Mesenchymal stem cell (in vitro differentiated cells and primary cell): ENCODE results near the gene CMSS1.
A peak's percentile ranks its signal among the peaks of the same experiment; 100 is the strongest.
"Not testable (repeated sequence)": the region's sequence is repeated elsewhere in the genome, so short reads cannot be mapped to it uniquely, and the experiment has no call there.

Experiments used
- DNase-seq: peaks from one replicate; pipeline ENCODE4 v3.0.0-alpha.2; 2013
- H2AFZ ChIP-seq: one replicate; pipeline ENCODE4 v1.6.1; 2013; ENCODE audit warnings: low read depth, mild to moderate bottlenecking, control low read depth, inconsistent platforms, low read length, moderate library complexity
- H2AK5ac ChIP-seq: 2 replicates; pipeline ENCODE4 v1.6.1; 2013; ENCODE audit warnings: low read length, moderate library complexity, mild to moderate bottlenecking, inconsistent platforms; ENCODE audit not compliant: severe bottlenecking
- H2BK120ac ChIP-seq: one replicate; pipeline ENCODE4 v1.6.1; 2013; ENCODE audit warnings: low read depth, mild to moderate bottlenecking, inconsistent platforms, low read length, moderate library complexity
- H2BK12ac ChIP-seq, 2 experiments: one replicate each; pipeline ENCODE4 v1.6.1; 2013; ENCODE audit warnings: inconsistent platforms in 2 of 2, low read length in 2 of 2, mild to moderate bottlenecking in 2 of 2, moderate library complexity in 2 of 2, control low read depth in 1 of 2
- H2BK15ac ChIP-seq: one replicate; pipeline ENCODE4 v1.6.1; 2013; ENCODE audit warnings: mild to moderate bottlenecking, low read depth, inconsistent platforms; ENCODE audit not compliant: poor library complexity, severe bottlenecking
- H2BK5ac ChIP-seq: 2 replicates; pipeline ENCODE4 v1.6.1; 2013; ENCODE audit warnings: low read depth, mild to moderate bottlenecking, low read length, control low read depth, inconsistent platforms; ENCODE audit not compliant: poor library complexity, severe bottlenecking
- H3K14ac ChIP-seq, 2 experiments: one replicate each; pipeline ENCODE4 v1.6.1; 2013; ENCODE audit warnings: inconsistent platforms in 2 of 2, low read length in 2 of 2, control low read depth in 1 of 2, mild to moderate bottlenecking in 1 of 2, moderate library complexity in 1 of 2
- H3K18ac ChIP-seq, 2 experiments: one replicate each; pipeline ENCODE4 v1.6.1; 2013; ENCODE audit warnings: inconsistent platforms in 2 of 2, low read length in 2 of 2, control low read depth in 1 of 2, low read depth in 1 of 2, mild to moderate bottlenecking in 1 of 2
- H3K23ac ChIP-seq, 2 experiments: one replicate each; pipeline ENCODE4 v1.6.1; 2013; ENCODE audit warnings: inconsistent platforms in 2 of 2, low read length in 2 of 2, mild to moderate bottlenecking in 2 of 2, moderate library complexity in 2 of 2, control low read depth in 1 of 2
- H3K27ac ChIP-seq: 2 replicates; pipeline ENCODE4 v1.5.1; 2013; ENCODE audit warnings: mild to moderate bottlenecking, moderate library complexity, low read length, control low read depth, inconsistent platforms; ENCODE audit not compliant: poor library complexity, severe bottlenecking
- H3K27me3 ChIP-seq, 2 experiments: 2 replicates each; pipeline versions ENCODE4 v1.6.1 to v1.7.0; 2013; ENCODE audit warnings: low read length in 2 of 2, mild to moderate bottlenecking in 2 of 2, moderate library complexity in 2 of 2, control low read depth in 1 of 2, inconsistent platforms in 1 of 2; ENCODE audit not compliant: control insufficient read depth in 1 of 2, insufficient read depth in 1 of 2
- H3K36me3 ChIP-seq, 2 experiments: 2 replicates each; pipeline versions ENCODE4 v1.6.1 to v1.7.0; 2013; ENCODE audit warnings: low read length in 2 of 2, control low read depth in 1 of 2, inconsistent platforms in 1 of 2, low read depth in 1 of 2, mild to moderate bottlenecking in 1 of 2; ENCODE audit not compliant: insufficient read depth in 2 of 2, control insufficient read depth in 1 of 2
- H3K4ac ChIP-seq, 2 experiments: one replicate each; pipeline ENCODE4 v1.6.1; 2013; ENCODE audit warnings: inconsistent platforms in 2 of 2, low read length in 2 of 2, mild to moderate bottlenecking in 2 of 2, moderate library complexity in 2 of 2, control low read depth in 1 of 2, low read depth in 1 of 2
- H3K4me1 ChIP-seq: 2 replicates; pipeline ENCODE4 v1.6.1; 2013; ENCODE audit warnings: low read depth, low read length, control low read depth; ENCODE audit not compliant: control insufficient read depth, insufficient read depth
- H3K4me2 ChIP-seq: 2 replicates; pipeline ENCODE4 v1.6.1; 2013; ENCODE audit warnings: low read length, mild to moderate bottlenecking, inconsistent platforms; ENCODE audit not compliant: poor library complexity, severe bottlenecking
- H3K4me3 ChIP-seq, 2 experiments: 2 replicates each; pipeline versions ENCODE4 v1.5.1 to v1.7.0; 2013; ENCODE audit warnings: low read length in 2 of 2, mild to moderate bottlenecking in 2 of 2, control low read depth in 1 of 2, low read depth in 1 of 2; ENCODE audit not compliant: insufficient read depth in 1 of 2
- H3K79me1 ChIP-seq: replicated peaks from 2 replicates; pipeline ENCODE4 v1.6.1; 2013; ENCODE audit warnings: mild to moderate bottlenecking, control low read depth, low read length, inconsistent platforms; ENCODE audit not compliant: poor library complexity, severe bottlenecking
- H3K9ac ChIP-seq: 2 replicates; pipeline ENCODE4 v1.7.0; 2013; ENCODE audit warnings: mild to moderate bottlenecking, low read length, moderate library complexity
- H3K9me3 ChIP-seq: 2 replicates; pipeline ENCODE4 v1.7.0; 2013; ENCODE audit warnings: mild to moderate bottlenecking, low read length; ENCODE audit not compliant: control insufficient read depth
- H4K8ac ChIP-seq: one replicate; pipeline ENCODE4 v1.6.1; 2013; ENCODE audit warnings: inconsistent platforms, mild to moderate bottlenecking, low read length, moderate library complexity
- H4K91ac ChIP-seq: one replicate; pipeline ENCODE4 v1.6.1; 2013; ENCODE audit warnings: mild to moderate bottlenecking, low read length, inconsistent platforms
- WGBS: methylation state at CpG from one replicate; pipeline ENCODE4 v1.1.7; 2013; ENCODE audit warnings: mixed read lengths; 5-methylcytosine and 5-hydroxymethylcytosine counted together

The CMSS1 gene

DNA sequence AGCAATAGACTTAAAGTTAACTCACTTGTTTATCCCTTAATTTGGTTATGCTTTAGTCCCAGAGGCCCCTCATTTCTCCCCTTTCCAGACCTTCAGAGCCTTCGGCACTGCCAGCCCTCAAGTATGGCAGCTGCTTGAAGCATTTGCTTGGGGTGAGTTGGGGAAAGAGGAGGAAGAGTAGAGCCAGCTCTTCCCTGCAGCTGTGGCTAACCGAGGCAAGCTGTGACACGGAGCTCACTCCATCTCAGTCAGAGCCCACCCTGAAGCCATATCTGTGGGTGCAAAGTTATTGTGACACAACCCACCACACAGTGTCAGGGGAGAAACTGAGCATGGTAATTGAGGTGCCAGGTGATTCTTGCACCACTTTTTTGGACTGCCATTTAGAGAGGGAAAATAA lies 230.6 kb downstream of the CMSS1 start:
- H2BK120ac ChIP-seq, result peak overlapping the region; percentile 2
- WGBS, result 100% methylated on average over 3 of the region's 3 CpGs

DNA sequence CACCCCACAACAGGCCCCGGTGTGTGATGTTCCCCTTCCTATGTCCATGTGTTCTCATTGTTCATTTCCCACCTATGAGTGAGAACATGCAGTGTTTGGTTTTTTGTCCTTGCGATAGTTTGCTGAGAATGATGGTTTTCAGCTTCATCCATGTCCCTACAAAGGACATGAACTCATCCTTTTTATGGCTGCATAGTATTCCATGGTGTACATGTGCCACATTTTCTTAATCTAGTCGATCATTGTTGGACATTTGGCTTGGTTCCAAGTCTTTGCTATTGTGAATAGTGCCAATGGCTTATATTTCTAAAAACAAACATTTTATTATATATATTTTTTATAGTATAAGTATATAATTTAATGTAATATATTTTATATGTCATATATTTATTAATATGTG lies 233.9 kb downstream of the CMSS1 start:
- H3K4ac ChIP-seq, H4K91ac ChIP-seq, H3K27me3 ChIP-seq, H3K14ac ChIP-seq, H2AFZ ChIP-seq, H3K9me3 ChIP-seq, H3K79me1 ChIP-seq, H2BK120ac ChIP-seq, H3K36me3 ChIP-seq, H3K4me3 ChIP-seq, H4K8ac ChIP-seq, H3K18ac ChIP-seq, H3K4me1 ChIP-seq, H2BK15ac ChIP-seq, H2AK5ac ChIP-seq, H3K9ac ChIP-seq, H3K23ac ChIP-seq, H2BK5ac ChIP-seq, H2BK12ac ChIP-seq, DNase-seq, H3K4me2 ChIP-seq, H3K27ac ChIP-seq: not testable (repeated sequence)
- WGBS, result 100% methylated on average over 1 of the region's 3 CpGs

More for the DNA sequence above, 230.6 kb downstream of the CMSS1 start:
- Histone ChIP-seq H2BK15ac (no peak overlapping the region), H3K79me1 (peaks cover 4% of the 10 kb centered on the region), H3K4ac (peak overlapping the region; percentile 80 to 96), H3K36me3 (no peaks in the 10 kb centered on the region), H2BK12ac (peak overlapping the region; percentile 90 to 99), H3K27me3 (no peaks in the 10 kb centered on the region), H4K8ac (peak overlapping the region; percentile 10), H3K4me3 (no peak overlapping the region), H3K9ac (no peak overlapping the region), H4K91ac (peak overlapping the region; percentile 95), H2AFZ (no peak overlapping the region), H3K23ac (no peak overlapping the region), H3K18ac (peak overlapping the region; percentile 71 to 95), H3K27ac (peak overlapping the region; percentile 96), H2AK5ac (peak overlapping the region; percentile 100), H3K4me2 (no peak overlapping the region), H3K4me1 (peaks cover 7% of the 10 kb centered on the region), H3K14ac (peak overlapping the region in 1 of 2 experiments; percentile 73), H2BK5ac (peak overlapping the region; percentile 99), H3K9me3 (no peaks in the 10 kb centered on the region)
- no peak for DNase-seq

DNA sequence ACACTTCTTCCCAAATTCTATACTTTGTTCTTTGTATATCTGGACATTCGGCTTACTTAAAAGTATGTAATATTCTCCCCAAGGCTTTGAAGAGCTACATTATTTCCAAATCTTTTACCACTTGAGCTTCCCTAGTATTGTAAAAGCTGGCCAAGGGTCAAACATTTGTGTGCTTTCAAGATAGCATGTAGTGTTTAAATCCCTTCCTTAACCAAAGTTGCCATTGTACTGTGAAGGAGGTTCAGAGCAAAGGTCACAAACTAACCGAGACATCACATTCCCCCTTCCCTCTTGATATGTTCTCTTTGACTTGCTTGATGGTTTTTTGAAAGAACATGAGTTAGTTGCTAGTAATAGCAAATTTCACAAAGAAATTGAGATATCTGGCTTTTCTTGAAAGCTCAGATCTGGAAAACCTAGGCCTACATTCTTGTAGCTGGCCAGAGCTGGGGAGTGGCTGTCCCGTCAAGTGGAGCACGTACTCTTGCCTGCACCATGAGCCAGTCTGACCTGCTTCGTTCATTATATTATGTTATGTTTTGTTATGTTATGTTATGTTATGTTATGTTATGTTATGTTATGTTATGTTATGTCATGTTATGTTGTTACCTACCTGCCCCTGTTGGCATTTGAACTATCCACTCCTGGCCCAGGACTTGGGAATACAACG lies 236.4 kb downstream of the CMSS1 start:
- Histone ChIP-seq H4K91ac (no peak overlapping the region), H2AK5ac (no peak overlapping the region), H3K4me3 (no peak overlapping the region), H3K14ac (no peak overlapping the region), H3K4me1 (no peaks in the 10 kb centered on the region), H2BK120ac (no peak overlapping the region), H3K27ac (no peak overlapping the region), H2BK15ac (no peak overlapping the region), H3K27me3 (no peaks in the 10 kb centered on the region), H3K9me3 (no peaks in the 10 kb centered on the region), H3K4ac (no peak overlapping the region), H3K4me2 (no peak overlapping the region), H2BK5ac (no peak overlapping the region), H2BK12ac (peak overlapping the region in 1 of 2 experiments; percentile 59), H2AFZ (no peak overlapping the region), H3K36me3 (no peaks in the 10 kb centered on the region), H4K8ac (no peak overlapping the region), H3K18ac (no peak overlapping the region), H3K23ac (no peak overlapping the region), H3K79me1 (no peaks in the 10 kb centered on the region), H3K9ac (no peak overlapping the region)
- 93% methylated on average over 5 of the region's 6 CpGs for WGBS
- DNase-seq, result no peak

DNA sequence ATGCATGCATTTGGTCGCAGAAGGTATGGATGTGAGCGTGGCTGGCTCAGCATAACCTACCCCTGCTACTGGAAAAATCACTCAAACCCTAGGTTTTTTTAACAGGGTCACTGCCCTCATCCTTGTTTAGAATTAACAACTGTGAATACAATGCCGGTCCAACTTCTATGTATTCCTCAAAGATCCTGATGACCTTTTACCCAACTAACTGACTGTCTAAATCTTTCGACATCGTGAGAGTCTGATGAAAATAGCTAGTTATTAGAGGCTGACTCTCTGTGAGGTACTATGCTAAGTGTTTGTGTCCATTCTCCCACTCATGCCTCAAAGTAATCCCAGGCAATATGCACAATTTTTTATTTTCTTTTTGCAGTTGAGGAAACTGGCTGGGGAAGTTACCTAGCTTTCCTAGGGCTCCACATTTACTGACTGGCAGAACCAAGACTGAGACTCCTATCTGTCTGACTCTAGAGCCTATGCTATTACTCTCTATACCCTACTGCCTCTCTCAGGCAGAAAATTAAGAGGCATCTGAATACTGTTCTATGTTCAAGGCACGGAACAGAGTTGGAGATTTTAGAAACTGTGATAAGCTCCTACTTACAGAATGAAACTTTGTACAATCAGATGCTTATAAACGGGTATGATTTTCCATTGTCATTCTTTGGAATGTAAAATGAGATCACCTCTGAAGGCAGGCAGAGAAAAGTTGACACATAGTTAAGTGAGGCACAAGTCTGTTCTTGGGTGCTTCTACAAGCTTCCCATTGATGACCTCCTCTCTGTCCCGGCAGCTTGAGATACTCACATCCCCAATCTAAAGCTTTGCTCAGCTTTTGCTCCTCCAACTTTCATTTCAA lies 240.3 kb downstream of the CMSS1 start:
- no peak overlapping the region for H3K4me3 ChIP-seq
- no peaks in the 10 kb centered on the region for H3K79me1 ChIP-seq
- WGBS, result 91% methylated on average over 6 of the region's 8 CpGs
- no peak overlapping the region for H4K91ac ChIP-seq
- H3K36me3 ChIP-seq, result no peaks in the 10 kb centered on the region
- peak overlapping the region; percentile 57 for H3K9ac ChIP-seq
- H2BK12ac ChIP-seq, result peak overlapping the region in 1 of 2 experiments; percentile 54
- no peak overlapping the region for H3K23ac ChIP-seq
- no peak overlapping the region for H2BK15ac ChIP-seq
- no peaks in the 10 kb centered on the region for H3K9me3 ChIP-seq
- H2AK5ac ChIP-seq, result no peak overlapping the region
- H3K4ac ChIP-seq, result peak overlapping the region in 1 of 2 experiments; percentile 58
- no peak overlapping the region for H3K27ac ChIP-seq
- H3K27me3 ChIP-seq, result no peaks in the 10 kb centered on the region
- peak; percentile 30 for DNase-seq
- no peak overlapping the region for H2AFZ ChIP-seq
- H4K8ac ChIP-seq, result no peak overlapping the region
- peak overlapping the region in 1 of 2 experiments; percentile 0 for H3K18ac ChIP-seq
- no peak overlapping the region for H2BK5ac ChIP-seq
- H3K4me1 ChIP-seq, result no peaks in the 10 kb centered on the region
- H3K14ac ChIP-seq, result no peak overlapping the region
- H2BK120ac ChIP-seq, result peak overlapping the region; percentile 76
- no peak overlapping the region for H3K4me2 ChIP-seq
